HepG2 (cell line): ENCODE results near the gene IKBKE. TPM values are rescaled to one million over a fixed set of nuclear protein-coding genes. Genes with fewer than 3 reads are reported as not detected.

Experiments used
- ATAC-seq: fragments of 200-7000 bp; cut with Tn5 transposase; 3 replicates; pipeline ENCODE4 v1.9.1; 2020; ENCODE audit warnings: mild to moderate bottlenecking, moderate library complexity
- BruUV-seq: library from RNA; stranded (reverse); fragments of 400-500 nt; replicated peaks from 2 replicates; lab custom pipeline; 2021; lab: Mats Ljungman, UMichigan
- CTCF ChIA-PET: fragments of 300-600 bp; formaldehyde crosslinking; extraction: SDS; loops from one replicate; lab custom pipeline; 2021; ENCODE audit warnings: low total read pairs, inconsistent platforms, low intra/inter-chr PET ratio; lab: Yijun Ruan, JAX
- POLR2A ChIA-PET: fragments of 350-600 bp; sonication (Branson Sonifier 250); formaldehyde crosslinking; loops from one replicate; lab custom pipeline; 2020; ENCODE audit warnings: antibody characterized with exemption, inconsistent platforms; lab: Yijun Ruan, JAX
- DNase-seq: peaks from one replicate; pipeline ENCODE4 v3.0.0-alpha.2; 2015; ENCODE audit warnings: low spot score
- FAIRE-seq: peaks from 3 replicates; lab custom pipeline; 2011; peaks lifted over from hg19 to GRCh38; lab: Jason Lieb, UNC
- H2AFZ ChIP-seq: one replicate; pipeline ENCODE4 v1.6.1; 2011; ENCODE audit warnings: low read length, inconsistent platforms
- H3K27ac ChIP-seq: fragments of 300-600 bp; 3 replicates; pipeline ENCODE4 v1.8.0; 2011; ENCODE audit warnings: mixed run types, mild to moderate bottlenecking, mixed read lengths, low read length, inconsistent platforms; ENCODE audit not compliant: insufficient read depth; ENCODE audit errors: extremely low read length
- H3K27me3 ChIP-seq, 2 experiments: fragments of 200-600 bp in 1 of 2; 2 replicates in 1 of 2; 3 replicates in 1 of 2; pipeline versions ENCODE4 v1.6.0 to v1.8.0; 2011; ENCODE audit warnings: low read length in 2 of 2, mild to moderate bottlenecking in 2 of 2, moderate library complexity in 2 of 2, inconsistent platforms in 1 of 2; ENCODE audit not compliant: insufficient read depth in 2 of 2, control insufficient read depth in 1 of 2
- H3K36me3 ChIP-seq, 2 experiments: fragments of 200-600 bp in 1 of 2; replicated peaks in 1 of 2; 2 replicates in 1 of 2; 3 replicates in 1 of 2; pipeline versions ENCODE4 v1.5.1 to v1.8.0; 2011; ENCODE audit warnings: low read length in 2 of 2, inconsistent platforms in 1 of 2; ENCODE audit not compliant: insufficient read depth in 2 of 2, control insufficient read depth in 1 of 2
- H3K4me1 ChIP-seq: 2 replicates; pipeline ENCODE4 v1.5.1; 2012; ENCODE audit warnings: low read length, inconsistent platforms; ENCODE audit not compliant: insufficient read depth
- H3K4me2 ChIP-seq: 2 replicates; pipeline ENCODE4 v1.6.0; 2011; ENCODE audit warnings: low read depth, low read length, inconsistent platforms
- H3K4me3 ChIP-seq, 3 experiments: fragments of 200-600 bp in 1 of 3; sonication (generic), shearing (Covaris generic) in 1 of 3; replicated peaks in 1 of 3; 2 replicates each; pipeline ENCODE4 v1.5.1; 2011 to 2016; ENCODE audit warnings: low read length in 3 of 3, inconsistent platforms in 2 of 3, low read depth in 2 of 3, mild to moderate bottlenecking in 2 of 3, control low read depth in 1 of 3, mixed read lengths in 1 of 3; ENCODE audit not compliant: insufficient read depth in 1 of 3
- H3K79me2 ChIP-seq: one replicate; pipeline ENCODE4 v1.6.1; 2011; ENCODE audit warnings: low read length, inconsistent platforms; ENCODE audit not compliant: insufficient read depth
- H3K9ac ChIP-seq: 2 replicates; pipeline ENCODE4 v1.6.0; 2011; ENCODE audit warnings: mild to moderate bottlenecking, low read depth, low read length, inconsistent platforms; ENCODE audit not compliant: insufficient read depth
- H3K9me3 ChIP-seq: 2 replicates; pipeline ENCODE4 v1.5.1; 2012; ENCODE audit warnings: mild to moderate bottlenecking, low read length
- H4K20me1 ChIP-seq: 2 replicates; pipeline ENCODE4 v1.6.0; 2011; ENCODE audit warnings: inconsistent platforms, mild to moderate bottlenecking, low read length, moderate library complexity; ENCODE audit not compliant: insufficient read depth
- ARHGAP35 ChIP-seq: sonication (generic); formaldehyde crosslinking; IDR thresholded peaks from 2 replicates; pipeline ENCODE4 v1.9.0; 2022; ENCODE audit warnings: mild to moderate bottlenecking, inconsistent platforms, moderate library complexity, missing genetic modification reagents, borderline replicate concordance
- MAFK ChIP-seq, 2 experiments: IDR thresholded peaks in 1 of 2; conservative IDR thresholded peaks in 1 of 2; 2 replicates each; pipeline ENCODE4 v1.6.1; 2011; ENCODE audit warnings: improper control_type of control experiment in 2 of 2, low read length in 2 of 2
- NCOA1 ChIP-seq: sonication (generic); formaldehyde crosslinking; IDR thresholded peaks from 2 replicates; pipeline ENCODE4 v1.9.0; 2021; ENCODE audit warnings: missing genetic modification reagents
- NFYC ChIP-seq: IDR thresholded peaks from 2 replicates; pipeline ENCODE4 v1.6.1; 2016; ENCODE audit warnings: missing genetic modification reagents, missing compliant biosample characterization
- POLR2A ChIP-seq, 2 experiments: IDR thresholded peaks; 2 replicates each; pipeline ENCODE4 v1.6.1; 2011; ENCODE audit warnings: low read depth in 2 of 2, low read length in 2 of 2, mild to moderate bottlenecking in 1 of 2, moderate library complexity in 1 of 2; ENCODE audit not compliant: insufficient read depth in 1 of 2
- TRAFD1 ChIP-seq: sonication (generic); formaldehyde crosslinking; IDR thresholded peaks from 2 replicates; pipeline ENCODE4 v1.5.1; 2020; ENCODE audit warnings: missing genetic modification reagents, mild to moderate bottlenecking, borderline replicate concordance
- ZFP36L2 ChIP-seq: sonication (generic); formaldehyde crosslinking; IDR thresholded peaks from 2 replicates; pipeline ENCODE4 v1.4.0; 2020; ENCODE audit warnings: missing genetic modification reagents
- ZFP41 ChIP-seq: sonication (generic); formaldehyde crosslinking; IDR thresholded peaks from 2 replicates; pipeline ENCODE4 v1.4.0; 2020; ENCODE audit warnings: mild to moderate bottlenecking, missing genetic modification reagents, borderline replicate concordance
- WGBS: methylation state at CpG from one replicate; pipeline ENCODE4 v1.1.6; 2017; ENCODE audit warnings: low lambda C conversion rate; 5-methylcytosine and 5-hydroxymethylcytosine counted together
- in situ Hi-C: cut with HindIII; loops from 2 replicates; pipeline ENCODE4 v1.10.0; 2017; ENCODE audit warnings: low pct_unique_long_range_greater_than_20kb; ENCODE audit not compliant: extremely low pct_ligation_motif_present
- intact Hi-C: fragments of 100-400 bp; cut with micrococcal nuclease; formaldehyde crosslinking; loops from one replicate; pipeline ENCODE4 v1.10.0; 2022; ENCODE audit not compliant: unreplicated experiment
- polyA plus RNA-seq, 8 experiments: library from polyadenylated mRNA; depleted of rRNA in 3 of 8; stranded (reverse) in 7 of 8; unstranded in 1 of 8; fragments of >200 nt; fragmentation: Illumina TruSeq in 4 of 8; extraction: Trizol in 4 of 8; gene quantifications; 2 replicates each; pipeline versions ENCODE4 v1.2.1 to v1.2.3, GENCODE V29; 2011 to 2016; ENCODE audit warnings: low read depth in 4 of 8, missing spikeins in 1 of 8, mixed read lengths in 1 of 8; ENCODE audit not compliant: insufficient read depth in 1 of 8
- total RNA-seq, 5 experiments: library from RNA; depleted of rRNA; stranded (reverse); fragments of >200 nt; fragmentation: Illumina TruSeq; extraction: Trizol; gene quantifications; 2 replicates each; pipeline ENCODE4 v1.2.3, GENCODE V29; 2016; ENCODE audit warnings: low read depth in 1 of 5

The IKBKE gene
- total and polyA plus RNA-seq, 2 of the 13 experiments (the other 11 are each of a cell fraction or from before 2014, with no cell fraction given), result 4.5 to 5.8 TPM

GRCh38 chr1:206457408-206458120 lies 12.7 kb upstream of the IKBKE start:
- Histone ChIP-seq H3K9me3 (no peaks in the 10 kb centered on the region), H3K9ac (no peak overlapping the region), H2AFZ (no peak overlapping the region), H3K4me2 (no peak overlapping the region), H4K20me1 (peaks cover 3% of the 10 kb centered on the region; the same call in 1 of the 2 replicates), H3K27ac (no peak overlapping the region), H3K36me3 (peaks cover 17 to 57% of the 10 kb centered on the region in 2 experiments; a peak in 4 of 5 replicates), H3K4me1 (no peaks in the 10 kb centered on the region), H3K27me3 (no peaks in the 10 kb centered on the region), H3K79me2 (no peaks in the 10 kb centered on the region), H3K4me3 (no peak overlapping the region)
- CTCF ChIA-PET, result no interaction called here
- in situ Hi-C loops, result no loop called here
- no peak for ATAC-seq
- 100% methylated on average over 2 of the region's 6 CpGs for WGBS
- intact Hi-C loops, result no loop called here
- POLR2A ChIA-PET, result no interaction called here
- no peak for FAIRE-seq
- TF ChIP-seq NFYC, result no peak
- no peak for TF ChIP-seq ZFP41 (CRISPR knock-in tag)
- no peak for TF ChIP-seq ARHGAP35 (CRISPR knock-in tag)
- TF ChIP-seq MAFK (conservative IDR thresholded peaks at IDR 0.05 in 1 of 2, IDR thresholded peaks at IDR 0.05 in 1 of 2; ENCODE audit: low read length in 2 of 2), result peak in 1 of 2 experiments; percentile 46; a peak in 1 of 4 replicates
- no peak for TF ChIP-seq TRAFD1
- no peak for TF ChIP-seq NCOA1 (CRISPR knock-in tag)
- TF ChIP-seq ZFP36L2 (CRISPR knock-in tag), result no peak
- no peak for TF ChIP-seq POLR2A (IDR thresholded peaks at IDR 0.05; ENCODE audit: insufficient read depth in 1 of 2, low read depth in 2 of 2, low read length in 2 of 2)
- BruUV-seq, result no TSS peak
- DNase-seq, result no peak
